Peyer's patch (tissue), 4 donors: Measurements from ENCODE around the gene TMEM119.

ENCODE experiments used
- CTCF ChIP-seq, 6 experiments: fragments of 450-650 bp in 4 of 6; fragments of 200-600 bp in 2 of 6; sonication (generic) in 1 of 6; IDR thresholded peaks; one replicate each; pipeline ENCODE4 v1.5.1; 2017 to 2019; ENCODE audit warnings: antibody characterized with exemption in 6 of 6, mild to moderate bottlenecking in 3 of 6, moderate library complexity in 1 of 6
- POLR2A ChIP-seq, 2 donors: fragments of 450-650 bp; IDR thresholded peaks; one replicate each; pipeline ENCODE4 v1.5.1; 2017; ENCODE audit warnings: antibody characterized with exemption in 2 of 2, mild to moderate bottlenecking in 2 of 2, moderate library complexity in 2 of 2

- TF ChIP-seq CTCF (IDR thresholded peaks at IDR 0.05) (no peak), POLR2A (IDR thresholded peaks at IDR 0.05) (no peak)
These were observed 5.3 kb upstream of the TMEM119 start for GRCh38 chr12:108602976-108603704.
